Measurements from ENCODE around the gene FAR2. TPM values are rescaled to one million over a fixed set of nuclear protein-coding genes. Genes with fewer than 3 reads are reported as not detected.

Gene FAR2
- total RNA-seq, 1 experiment from 2014 or later, result 11.0 TPM

DNA sequence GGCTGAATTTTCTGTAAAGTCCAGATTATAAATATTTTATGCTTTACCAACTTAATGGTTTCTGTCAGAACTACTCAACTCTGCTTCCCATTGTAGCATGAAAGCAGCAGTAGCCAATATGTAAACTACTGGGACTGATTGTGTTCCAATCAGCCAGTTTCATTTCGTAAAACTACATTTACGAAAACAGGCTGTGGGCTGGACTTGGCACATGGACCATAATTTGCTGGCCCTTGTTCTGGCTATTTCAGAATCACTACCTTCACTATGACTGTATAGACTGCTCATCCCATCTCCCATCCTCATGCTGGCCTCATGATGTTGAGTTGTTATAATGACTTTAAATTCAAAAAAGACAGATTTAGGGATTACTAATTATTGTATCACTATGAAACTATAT lies 38.7 kb downstream of the FAR2 start:
- no peaks in the 10 kb centered on the region for H4K20me1 ChIP-seq (ENCODE audit: insufficient read depth)
- ChIA-PET POLR2A (ENCODE audit: unreplicated experiment) (no interaction called here), CTCF (no interaction called here)
- H3K9me2 ChIP-seq (ENCODE audit: insufficient read depth), result peaks cover 4% of the 10 kb centered on the region; the same call in 1 of the 2 replicates
- intact Hi-C loops (cut with micrococcal nuclease; ENCODE audit: unreplicated experiment), result no loop called here
- H3K4me3 ChIP-seq, result no peak overlapping the region
- H3K27ac ChIP-seq, result no peak overlapping the region
- no TSS peak for BruUV-seq (replicated peaks)
- H3K36me3 ChIP-seq (ENCODE audit: low read depth), result no peaks in the 10 kb centered on the region
- H3K79me2 ChIP-seq (ENCODE audit: low read depth), result no peaks in the 10 kb centered on the region
- H3K9me3 ChIP-seq (ENCODE audit: insufficient read depth, low read depth), result no peaks in the 10 kb centered on the region
- TF ChIP-seq EZH2 (IDR thresholded peaks at IDR 0.05; ENCODE audit: low read depth) (no peak), CTCF (conservative IDR thresholded peaks at IDR 0.05) (no peak)
- no peak overlapping the region for H3K4me2 ChIP-seq
- H2AFZ ChIP-seq, result no peak overlapping the region
- H3F3A ChIP-seq (ENCODE audit: insufficient read depth, low read depth), result no peaks in the 10 kb centered on the region
- H3K4me1 ChIP-seq (replicated peaks; ENCODE audit: insufficient read depth), result 0 out of 2 replicates have a peak, but pooled peaks cover 3% of the 10 kb centered on the region
- no peak for DNase-seq
- no peaks in the 10 kb centered on the region for H3K27me3 ChIP-seq (ENCODE audit: insufficient read depth, low read depth)

DNA sequence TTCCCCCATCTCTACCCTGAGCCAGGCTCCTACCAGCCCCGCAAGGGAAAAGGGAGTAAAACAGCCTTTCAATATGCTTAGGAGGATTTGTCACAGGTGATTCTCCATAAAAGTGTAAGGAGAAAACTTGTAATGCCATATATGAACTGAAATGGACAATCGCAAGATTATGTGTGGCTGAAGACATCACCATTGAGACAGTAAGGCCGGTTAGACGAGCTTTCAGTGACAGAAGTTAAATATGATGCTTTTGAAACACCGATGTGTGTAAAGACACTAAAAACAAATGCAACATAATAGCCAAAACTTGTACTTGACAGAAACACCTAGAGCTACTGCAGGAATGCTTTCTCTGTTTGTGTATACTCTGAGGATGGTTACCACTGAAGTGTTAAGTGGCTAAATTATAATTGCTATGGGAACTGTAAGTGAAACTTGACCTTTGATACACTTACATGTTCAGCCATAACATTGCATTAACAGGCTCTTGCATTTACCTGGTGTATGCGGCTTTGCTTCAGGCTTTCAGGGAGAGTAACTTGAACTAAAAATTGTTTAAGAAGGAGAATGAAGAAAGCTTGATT lies 42.3 kb downstream of the FAR2 start:
- POLR2A ChIA-PET (ENCODE audit: unreplicated experiment), result no interaction called here
- Histone ChIP-seq H3K4me1 (replicated peaks; ENCODE audit: insufficient read depth) (0 out of 2 replicates have a peak, but pooled peaks cover 3% of the 10 kb centered on the region), H2AFZ (no peak overlapping the region), H3K27me3 (ENCODE audit: insufficient read depth, low read depth) (no peaks in the 10 kb centered on the region), H3K9me2 (ENCODE audit: insufficient read depth) (no peaks in the 10 kb centered on the region; the same call in 1 of the 2 replicates), H3K4me3 (no peak overlapping the region), H3K27ac (no peak overlapping the region), H3K4me2 (no peak overlapping the region), H3F3A (ENCODE audit: insufficient read depth, low read depth) (no peaks in the 10 kb centered on the region), H3K9me3 (ENCODE audit: insufficient read depth, low read depth) (no peaks in the 10 kb centered on the region), H3K36me3 (ENCODE audit: low read depth) (no peaks in the 10 kb centered on the region), H3K79me2 (ENCODE audit: low read depth) (no peaks in the 10 kb centered on the region), H4K20me1 (ENCODE audit: insufficient read depth) (no peaks in the 10 kb centered on the region)
- no peak for TF ChIP-seq CTCF (conservative IDR thresholded peaks at IDR 0.05)
- TF ChIP-seq EZH2 (IDR thresholded peaks at IDR 0.05; ENCODE audit: low read depth), result no peak
- CTCF ChIA-PET, result no interaction called here
- no TSS peak for BruUV-seq (replicated peaks)
- no peak for DNase-seq
- intact Hi-C loops (cut with micrococcal nuclease; ENCODE audit: unreplicated experiment), result no loop called here

DNA sequence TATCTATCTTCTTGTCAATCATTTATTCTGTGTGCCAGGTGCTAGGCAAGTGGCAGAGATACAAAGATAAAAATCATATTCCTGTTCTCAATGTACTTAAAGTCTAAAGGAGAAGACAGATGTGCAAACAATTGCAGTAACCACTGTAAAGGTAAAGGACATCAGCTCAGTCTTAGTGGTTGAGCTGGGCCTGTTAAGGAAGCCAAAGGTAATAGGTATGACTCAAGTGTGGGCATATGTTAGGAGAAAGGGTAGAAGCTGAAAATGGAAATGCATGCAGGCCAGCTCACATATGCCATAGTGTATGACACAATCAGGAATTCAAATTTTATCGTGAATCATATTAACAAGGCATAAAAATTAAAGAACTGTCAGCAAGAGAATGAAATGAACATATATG lies 49.8 kb downstream of the FAR2 start:
- Histone ChIP-seq H3K4me3 (no peak overlapping the region), H3K79me2 (ENCODE audit: low read depth) (no peaks in the 10 kb centered on the region), H3K4me2 (no peak overlapping the region), H3K36me3 (ENCODE audit: low read depth) (no peaks in the 10 kb centered on the region), H3K27me3 (ENCODE audit: insufficient read depth, low read depth) (no peaks in the 10 kb centered on the region), H3K9me2 (ENCODE audit: insufficient read depth) (no peaks in the 10 kb centered on the region), H2AFZ (no peak overlapping the region), H3K27ac (no peak overlapping the region), H3F3A (ENCODE audit: insufficient read depth, low read depth) (no peaks in the 10 kb centered on the region), H3K4me1 (replicated peaks; ENCODE audit: insufficient read depth) (0 out of 2 replicates have a peak, but pooled peaks cover 5% of the 10 kb centered on the region), H3K9me3 (ENCODE audit: insufficient read depth, low read depth) (no peaks in the 10 kb centered on the region; the same call in 1 of the 2 replicates), H4K20me1 (ENCODE audit: insufficient read depth) (no peaks in the 10 kb centered on the region)
- ChIA-PET CTCF (no interaction called here), POLR2A (ENCODE audit: unreplicated experiment) (no interaction called here)
- intact Hi-C loops (cut with micrococcal nuclease; ENCODE audit: unreplicated experiment), result no loop called here
- no TSS peak for BruUV-seq (replicated peaks)
- TF ChIP-seq EZH2 (IDR thresholded peaks at IDR 0.05; ENCODE audit: low read depth), result no peak
- TF ChIP-seq CTCF (conservative IDR thresholded peaks at IDR 0.05), result no peak
- DNase-seq, result no peak
